Measurements from ENCODE around the gene BATF3.
"Not testable (repeated sequence)": the region's sequence is repeated elsewhere in the genome, so short reads cannot be mapped to it uniquely, and the experiment has no call there.

Gene BATF3

DNA sequence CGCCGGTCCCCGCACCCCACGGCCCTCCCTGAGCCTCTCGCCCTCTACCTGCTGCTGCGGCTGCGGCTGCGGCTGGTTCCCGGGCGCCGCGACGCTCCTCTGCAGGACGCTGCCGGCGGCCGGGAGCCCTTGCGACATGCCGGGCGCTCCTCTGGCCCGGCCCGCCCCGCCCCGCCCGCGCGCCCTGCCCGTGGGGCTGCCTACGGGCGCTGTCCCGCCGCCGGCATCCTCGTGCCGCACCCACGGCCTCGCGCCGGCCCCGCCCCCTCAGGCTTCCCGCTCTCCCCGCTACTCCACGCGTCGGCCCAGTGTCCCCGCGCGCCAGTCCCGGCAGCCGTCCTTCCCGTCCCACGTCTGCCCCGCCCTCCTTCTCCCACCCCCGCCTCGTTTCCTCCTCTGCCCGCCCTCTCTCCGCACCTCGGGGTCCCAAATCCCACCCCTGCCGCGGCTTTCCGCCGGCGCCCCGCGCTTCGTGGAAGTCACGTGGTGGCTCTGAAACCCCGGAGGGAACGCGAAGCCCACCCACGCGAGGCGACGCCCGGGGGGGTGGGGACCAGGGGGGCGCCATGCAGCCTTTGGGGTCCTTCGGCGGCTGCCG lies at the start of gene BATF3:
BATF3 (minus strand) TSS at position 216 of the 598 bp plus-strand sequence; CDS start at position 138, 78 bp downstream.
- no peak for DNase-seq
- in situ Hi-C loops (cut with MboI; ENCODE audit: low pct_unique_long_range_greater_than_20kb, low sequenced_read_pairs) = no loop called here

GRCh38 chr1:212746546-212746945 lies 46.9 kb upstream of the BATF3 start:
- in situ Hi-C loops (cut with MboI; ENCODE audit: low pct_unique_long_range_greater_than_20kb, low sequenced_read_pairs) = no loop called here
- no peak for DNase-seq

DNA sequence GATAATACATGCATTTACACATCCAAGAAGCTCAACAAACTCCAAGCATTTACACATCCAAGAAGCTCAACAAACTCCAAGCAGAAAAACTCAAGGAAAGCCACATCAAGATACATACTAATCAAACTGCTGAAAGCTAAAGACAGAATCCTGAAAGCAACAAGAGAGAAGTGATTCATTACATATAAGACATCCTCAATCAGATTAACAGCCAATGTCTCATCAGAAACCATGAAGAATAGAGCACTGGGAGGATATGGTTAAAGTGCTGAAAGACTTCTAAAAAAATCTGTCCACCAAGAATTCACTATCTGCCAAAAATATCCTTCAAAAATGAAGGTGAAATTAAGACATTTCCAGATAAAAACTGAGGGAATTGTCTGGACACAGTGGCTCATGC lies 45.7 kb upstream of the BATF3 start:
- DNase-seq = no peak

GRCh38 chr1:212743901-212744475 lies 44.3 kb upstream of the BATF3 start:
- in situ Hi-C loops (cut with MboI; ENCODE audit: low pct_unique_long_range_greater_than_20kb, low sequenced_read_pairs) = no loop called here
- DNase-seq = no peak

More for the DNA sequence above, 45.7 kb upstream of the BATF3 start:
- in situ Hi-C loops (cut with MboI; ENCODE audit: low pct_unique_long_range_greater_than_20kb, low sequenced_read_pairs) = no loop called here

DNA sequence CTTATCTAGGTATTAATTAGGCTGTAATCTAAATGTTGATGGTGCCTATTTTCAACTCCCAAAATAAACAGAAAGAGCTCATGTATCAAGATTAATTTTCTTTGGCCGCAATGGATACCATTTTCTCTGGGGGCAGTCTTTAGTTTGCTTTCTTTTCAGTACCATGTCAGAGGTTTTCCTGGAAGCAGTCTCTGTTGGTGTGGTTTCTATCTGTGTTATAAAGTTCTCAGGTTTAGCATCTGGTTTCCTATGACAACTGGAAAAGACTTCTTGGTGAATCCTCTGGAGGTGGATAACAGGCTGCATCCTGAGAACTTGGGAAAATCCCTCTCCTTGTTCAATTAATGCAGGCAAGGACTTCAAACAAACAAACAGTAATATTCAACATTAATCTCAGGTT lies 38.7 kb upstream of the BATF3 start:
- in situ Hi-C loops (cut with MboI; ENCODE audit: low pct_unique_long_range_greater_than_20kb, low sequenced_read_pairs) = no loop called here
- DNase-seq = no peak

- no peak for DNase-seq
- in situ Hi-C loops (cut with MboI; ENCODE audit: low pct_unique_long_range_greater_than_20kb, low sequenced_read_pairs) = no loop called here
These were observed 37.9 kb upstream of the BATF3 start for GRCh38 chr1:212737559-212737958.

GRCh38 chr1:212733109-212733508 lies 33.5 kb upstream of the BATF3 start:
- DNase-seq = no peak
- in situ Hi-C loops (cut with MboI; ENCODE audit: low pct_unique_long_range_greater_than_20kb, low sequenced_read_pairs) = no loop called here

GRCh38 chr1:212731630-212732029 lies 32.0 kb upstream of the BATF3 start:
- in situ Hi-C loops (cut with MboI; ENCODE audit: low pct_unique_long_range_greater_than_20kb, low sequenced_read_pairs) = no loop called here

GRCh38 chr1:212728606-212729005 lies 29.0 kb upstream of the BATF3 start:
- in situ Hi-C loops (cut with MboI; ENCODE audit: low pct_unique_long_range_greater_than_20kb, low sequenced_read_pairs) = no loop called here
- DNase-seq = no peak

More at GRCh38 chr1:212731630-212732029, 32.0 kb upstream of the BATF3 start:
- no peak for DNase-seq

DNA sequence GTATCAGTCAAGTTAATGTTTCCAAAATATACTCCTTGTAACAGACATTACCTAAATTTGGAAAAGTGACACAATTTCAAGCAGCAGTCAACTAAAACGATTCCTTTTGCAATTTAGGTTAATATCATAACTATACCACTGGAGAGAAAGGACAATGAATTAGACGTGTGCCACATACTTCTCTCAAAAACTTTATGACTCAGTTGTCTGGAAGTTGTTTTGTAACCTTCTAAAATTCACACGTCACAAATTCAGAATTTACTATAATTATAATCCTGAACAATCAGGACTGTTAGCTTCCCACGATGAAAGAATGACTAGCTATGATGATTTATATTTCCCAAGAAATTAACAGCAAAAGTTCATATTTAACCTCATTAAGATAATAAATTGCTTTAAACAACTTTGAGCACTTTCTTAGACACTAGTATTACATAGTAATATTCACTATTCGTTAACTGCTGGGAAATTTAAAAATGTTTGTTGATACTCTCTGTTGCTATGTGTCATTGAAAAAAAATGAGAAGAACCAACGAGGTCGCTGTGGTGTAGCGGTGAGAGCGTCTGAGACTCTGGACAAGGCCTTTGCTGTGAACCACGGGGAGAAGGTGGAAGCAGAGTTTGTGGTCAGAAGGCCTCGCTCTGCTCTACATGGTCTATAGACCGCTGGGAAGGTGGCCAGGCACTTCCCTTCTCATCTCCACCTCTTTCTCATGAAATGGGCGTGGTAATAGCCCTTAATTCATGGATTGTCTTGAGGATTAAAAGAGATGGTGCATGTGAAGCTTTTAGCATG lies 27.9 kb upstream of the BATF3 start:
- in situ Hi-C loops (cut with MboI; ENCODE audit: low pct_unique_long_range_greater_than_20kb, low sequenced_read_pairs) = no loop called here
- peak; percentile 62 for DNase-seq

DNA sequence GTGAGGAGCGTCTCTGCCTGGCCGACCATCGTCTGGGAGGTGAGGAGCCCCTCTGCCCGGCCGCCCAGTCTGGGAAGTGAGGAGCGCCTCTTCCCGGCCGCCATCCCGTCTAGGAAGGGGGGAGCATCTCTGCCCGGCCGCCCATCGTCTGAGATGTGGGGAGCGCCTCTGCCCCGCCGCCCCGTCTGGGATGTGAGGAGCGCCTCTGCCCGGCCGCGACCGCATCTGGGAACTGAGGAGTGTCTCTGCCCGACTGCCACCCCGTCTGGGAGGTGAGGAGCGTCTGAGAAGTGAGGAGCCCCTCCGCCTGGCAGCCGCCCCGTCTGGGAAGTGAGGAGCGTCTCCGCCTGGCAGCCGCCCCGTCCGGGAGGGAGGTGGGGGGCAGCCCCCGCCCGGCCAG lies 25.0 kb upstream of the BATF3 start:
- DNase-seq; in situ Hi-C loops (cut with MboI; ENCODE audit: low pct_unique_long_range_greater_than_20kb, low sequenced_read_pairs): not testable (repeated sequence)

DNA sequence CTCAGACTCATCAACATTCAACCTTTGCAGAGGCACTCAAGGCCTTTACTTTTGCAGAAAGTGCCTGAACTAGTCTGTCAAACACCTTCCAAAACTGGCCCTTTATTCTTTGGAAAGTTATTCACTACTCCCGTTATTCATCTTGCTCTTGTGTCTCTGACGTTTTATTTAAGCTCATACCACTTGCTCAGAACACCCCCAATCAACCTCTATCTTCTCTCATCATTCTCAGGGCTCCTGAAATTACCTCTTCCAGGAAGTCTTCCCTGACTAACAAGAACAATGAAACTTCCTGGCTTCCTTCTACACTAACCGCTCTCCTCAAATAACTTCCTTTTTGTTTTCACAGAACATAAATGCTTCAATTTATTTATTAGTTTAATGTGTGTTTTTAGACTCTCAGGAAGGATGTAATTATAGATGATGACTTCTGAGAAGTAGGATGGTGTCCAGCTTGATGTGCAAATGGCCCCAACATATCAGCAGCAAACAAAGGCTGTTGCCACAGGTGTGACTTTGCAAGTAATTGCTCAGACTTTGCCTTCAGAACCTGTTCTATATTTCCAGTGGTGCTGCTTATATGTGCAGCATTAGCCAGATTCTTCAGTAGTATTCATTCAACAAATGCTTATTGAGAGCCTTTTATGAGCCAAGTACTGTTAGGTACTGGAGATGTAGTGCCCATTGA lies 22.8 kb upstream of the BATF3 start:
- DNase-seq = peak; percentile 38
- in situ Hi-C loops (cut with MboI; ENCODE audit: low pct_unique_long_range_greater_than_20kb, low sequenced_read_pairs) = no loop called here

DNA sequence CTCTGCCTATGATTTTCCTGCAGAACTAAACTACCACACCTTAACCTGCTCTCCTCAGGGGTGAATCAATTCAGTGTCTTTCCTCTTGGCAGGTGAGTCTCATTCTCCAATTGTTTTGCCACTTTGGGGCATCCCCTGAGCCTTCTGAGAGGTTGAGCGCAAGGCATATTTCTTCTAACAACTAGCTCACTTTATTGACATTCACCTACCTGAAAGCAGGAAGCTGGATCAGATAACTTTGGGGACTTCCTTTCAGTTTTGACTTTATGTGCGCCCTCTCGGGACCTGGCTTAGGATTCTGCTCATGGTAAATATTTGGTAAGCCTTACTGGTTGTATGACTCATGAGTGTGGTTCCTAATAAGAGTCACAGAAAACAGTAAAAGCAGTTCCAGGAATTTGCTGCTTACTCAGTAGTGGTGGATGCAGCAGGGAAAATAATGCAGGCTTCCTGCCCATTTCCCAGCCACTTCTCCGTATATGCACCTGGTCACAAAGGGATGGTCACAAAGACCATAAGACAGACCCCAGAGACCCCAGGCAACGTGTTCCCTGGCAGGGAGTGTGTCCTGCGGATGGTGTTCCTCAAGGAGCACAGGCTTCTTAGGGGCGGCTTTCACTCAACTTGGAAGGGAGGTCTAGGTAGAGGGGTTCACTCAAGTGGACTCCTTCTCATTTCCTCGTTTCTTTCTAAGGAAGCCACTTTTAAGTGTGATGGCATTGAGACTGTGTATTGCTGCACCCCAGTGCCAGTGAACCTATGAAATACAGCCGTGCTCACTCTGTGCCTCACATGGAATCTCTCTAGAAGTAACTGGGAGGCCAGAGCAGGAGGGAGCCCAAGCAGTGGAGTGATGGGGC lies 22.0 kb upstream of the BATF3 start:
- DNase-seq = peak; percentile 49
- in situ Hi-C loops (cut with MboI; ENCODE audit: low pct_unique_long_range_greater_than_20kb, low sequenced_read_pairs) = no loop called here

GRCh38 chr1:212719633-212720032 lies 20.0 kb upstream of the BATF3 start:
- in situ Hi-C loops (cut with MboI; ENCODE audit: low pct_unique_long_range_greater_than_20kb, low sequenced_read_pairs) = no loop called here

GRCh38 chr1:212718499-212718898 lies 18.9 kb upstream of the BATF3 start:
- no peak for DNase-seq
- in situ Hi-C loops (cut with MboI; ENCODE audit: low pct_unique_long_range_greater_than_20kb, low sequenced_read_pairs) = no loop called here

More at GRCh38 chr1:212719633-212720032, 20.0 kb upstream of the BATF3 start:
- no peak for DNase-seq

GRCh38 chr1:212716161-212716560 lies 16.5 kb upstream of the BATF3 start:
- in situ Hi-C loops (cut with MboI; ENCODE audit: low pct_unique_long_range_greater_than_20kb, low sequenced_read_pairs) = no loop called here
- no peak for DNase-seq

DNA sequence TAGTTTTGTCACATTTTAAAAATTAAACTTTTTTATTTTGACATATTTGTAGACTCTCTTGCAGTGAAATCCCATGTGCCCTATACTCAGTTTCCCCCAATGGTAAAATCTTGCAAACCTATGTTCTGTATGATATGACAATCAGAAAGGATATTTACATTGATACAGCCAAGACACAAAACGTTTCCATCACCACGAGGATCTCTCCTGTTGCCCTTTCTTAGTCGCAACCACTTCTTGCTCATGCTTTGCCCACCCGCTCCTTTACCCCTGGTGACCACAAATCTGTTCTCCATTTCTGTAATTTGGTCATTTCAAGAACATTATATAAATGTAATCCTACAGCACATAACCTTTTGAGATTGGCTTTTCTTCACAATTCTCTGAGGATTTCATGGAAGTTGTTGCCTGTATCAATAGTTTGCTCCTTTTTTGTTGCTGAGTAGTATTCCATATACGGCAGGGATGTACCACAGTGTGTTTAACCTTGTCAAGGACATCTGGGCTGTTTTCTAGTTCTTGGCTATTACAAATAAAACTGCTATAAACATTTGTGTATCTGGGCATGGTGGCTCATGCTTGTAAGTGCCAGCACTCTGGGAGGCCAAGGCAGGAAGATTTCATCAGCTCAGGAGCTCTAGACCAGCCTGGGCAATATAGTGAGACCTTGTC lies 14.0 kb upstream of the BATF3 start:
- in situ Hi-C loops (cut with MboI; ENCODE audit: low pct_unique_long_range_greater_than_20kb, low sequenced_read_pairs) = no loop called here

More for the DNA sequence above, 14.0 kb upstream of the BATF3 start:
- no peak for DNase-seq

Measured in KBM-7 (cell line).